HUDEP-2 (cell line): ENCODE results near the gene KIF27.
"Not testable (repeated sequence)": the region's sequence is repeated elsewhere in the genome, so short reads cannot be mapped to it uniquely, and the experiment has no call there.

ENCODE experiments used
- DNase-seq, 76 experiments: peaks; one replicate each; lab custom pipeline; 2025; ENCODE audit not compliant: unreplicated experiment in 76 of 76; lab: John Stamatoyannopoulos, UW

Gene KIF27

GRCh38 chr9:83934569-83935275 is 13.5 kb upstream of the KIF27 start:
- DNase-seq: no peak

GRCh38 chr9:83933790-83934189 is 12.6 kb upstream of the KIF27 start:
- DNase-seq: no peak

GRCh38 chr9:83932851-83933250 is 11.6 kb upstream of the KIF27 start:
- no peak for DNase-seq

- DNase-seq: no peak
Observed at GRCh38 chr9:83932011-83932410, 10.8 kb upstream of the KIF27 start.

- no peak for DNase-seq
Observed at GRCh38 chr9:83930881-83931280, 9.6 kb upstream of the KIF27 start.

GRCh38 chr9:83927591-83927990 is 6.4 kb upstream of the KIF27 start:
- no peak for DNase-seq

- peak in 14 of 76 experiments; percentile 31 to 72 (median 58) for DNase-seq
Observed at GRCh38 chr9:83920469-83920926, 734 bp downstream of the KIF27 start.

GRCh38 chr9:83919111-83919510 is 2.1 kb downstream of the KIF27 start:
- no peak for DNase-seq

GRCh38 chr9:83912194-83912593 is 9.0 kb downstream of the KIF27 start:
- peak in 13 of 76 experiments; percentile 0 to 32 (median 17) for DNase-seq

- no peak for DNase-seq
Observed at GRCh38 chr9:83906144-83906543, 15.1 kb downstream of the KIF27 start.

- DNase-seq: not testable (repeated sequence)
Observed at GRCh38 chr9:83900615-83901014, 20.6 kb downstream of the KIF27 start.

- not testable (repeated sequence) for DNase-seq
Observed at GRCh38 chr9:83894301-83894700, 26.9 kb downstream of the KIF27 start.

GRCh38 chr9:83886498-83886897 is 34.7 kb downstream of the KIF27 start:
- DNase-seq: not testable (repeated sequence)

GRCh38 chr9:83885559-83886240 is 35.5 kb downstream of the KIF27 start:
- DNase-seq: not testable (repeated sequence)

- not testable (repeated sequence) for DNase-seq
Observed at GRCh38 chr9:83881687-83882408, 39.4 kb downstream of the KIF27 start.

- not testable (repeated sequence) for DNase-seq
Observed at GRCh38 chr9:83875559-83875958, 45.7 kb downstream of the KIF27 start.

- not testable (repeated sequence) for DNase-seq
Observed at GRCh38 chr9:83849895-83850294, 71.3 kb downstream of the KIF27 start.

- not testable (repeated sequence) for DNase-seq
Observed at GRCh38 chr9:83837070-83837643, 84.1 kb downstream of the KIF27 start.

- DNase-seq: not testable (repeated sequence)
Observed at GRCh38 chr9:83830426-83831071, 90.7 kb downstream of the KIF27 start.

- not testable (repeated sequence) for DNase-seq
Observed at GRCh38 chr9:83824986-83825623, 96.1 kb downstream of the KIF27 start.
